DND-41 (cell line): Measurements from ENCODE around the gene FANK1.

Experiments used
- EZH2 ChIP-seq: IDR thresholded peaks from 3 replicates; pipeline ENCODE4 v1.6.1; 2012; ENCODE audit warnings: borderline replicate concordance, low read depth, mild to moderate bottlenecking, moderate library complexity, low read length, inconsistent platforms; ENCODE audit not compliant: severe bottlenecking
- TF ChIP-seq, protein P1 (sequence below): IDR thresholded peaks from 2 replicates; pipeline ENCODE4 v1.5.1; 2012; ENCODE audit warnings: borderline replicate concordance, low read length, moderate library complexity, mild to moderate bottlenecking; ENCODE audit not compliant: poor library complexity, severe bottlenecking; ENCODE audit errors: extremely low read depth

DNA sequence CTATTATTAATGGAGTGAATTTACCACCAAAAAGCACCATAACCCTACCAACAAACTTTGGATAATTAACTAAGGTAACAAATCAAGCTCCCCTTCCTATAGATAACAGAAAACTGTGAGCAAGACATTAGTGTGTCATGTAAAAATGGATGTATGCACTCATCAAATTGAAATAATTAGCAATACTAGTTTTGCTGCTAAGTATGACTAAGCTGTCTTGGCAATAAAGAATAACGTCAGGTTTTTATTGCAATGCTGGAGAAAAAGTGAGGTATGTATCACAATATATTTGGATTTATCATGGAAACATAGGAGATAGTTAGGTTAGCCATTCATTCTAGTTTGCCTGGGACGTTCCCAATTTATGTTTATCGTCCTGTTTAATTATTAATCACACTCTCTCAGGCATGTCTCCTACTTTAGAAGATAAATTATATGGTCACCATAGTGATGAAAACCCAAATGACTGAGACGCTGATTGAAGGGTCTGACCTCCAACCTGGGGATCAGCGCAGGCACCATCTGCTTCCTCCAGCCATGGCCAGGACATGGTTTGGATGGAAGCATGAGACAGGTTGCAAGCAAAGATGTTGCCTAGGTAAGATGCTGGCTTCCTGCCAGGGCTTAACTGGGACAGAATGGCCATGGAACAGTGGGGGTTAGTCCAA is 125.6 kb downstream of the FANK1 start:
- TF ChIP-seq, protein P1, sequence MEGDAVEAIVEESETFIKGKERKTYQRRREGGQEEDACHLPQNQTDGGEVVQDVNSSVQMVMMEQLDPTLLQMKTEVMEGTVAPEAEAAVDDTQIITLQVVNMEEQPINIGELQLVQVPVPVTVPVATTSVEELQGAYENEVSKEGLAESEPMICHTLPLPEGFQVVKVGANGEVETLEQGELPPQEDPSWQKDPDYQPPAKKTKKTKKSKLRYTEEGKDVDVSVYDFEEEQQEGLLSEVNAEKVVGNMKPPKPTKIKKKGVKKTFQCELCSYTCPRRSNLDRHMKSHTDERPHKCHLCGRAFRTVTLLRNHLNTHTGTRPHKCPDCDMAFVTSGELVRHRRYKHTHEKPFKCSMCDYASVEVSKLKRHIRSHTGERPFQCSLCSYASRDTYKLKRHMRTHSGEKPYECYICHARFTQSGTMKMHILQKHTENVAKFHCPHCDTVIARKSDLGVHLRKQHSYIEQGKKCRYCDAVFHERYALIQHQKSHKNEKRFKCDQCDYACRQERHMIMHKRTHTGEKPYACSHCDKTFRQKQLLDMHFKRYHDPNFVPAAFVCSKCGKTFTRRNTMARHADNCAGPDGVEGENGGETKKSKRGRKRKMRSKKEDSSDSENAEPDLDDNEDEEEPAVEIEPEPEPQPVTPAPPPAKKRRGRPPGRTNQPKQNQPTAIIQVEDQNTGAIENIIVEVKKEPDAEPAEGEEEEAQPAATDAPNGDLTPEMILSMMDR, result no peak
- no peak for TF ChIP-seq EZH2
